Epithelial cell of proximal tubule (primary cell): ENCODE data around the gene PLCL2. TPM values are rescaled to one million over a fixed set of nuclear protein-coding genes. Genes with fewer than 3 reads are reported as not detected.
A peak's percentile ranks its signal among the peaks of the same experiment; 100 is the strongest.

Source experiments
- DNase-seq: peaks from one replicate; pipeline ENCODE4 v3.0.0-alpha.2; 2011; ENCODE audit warnings: low read depth
- H3K4me3 ChIP-seq: 2 replicates; pipeline ENCODE4 v1.5.1; 2011; ENCODE audit warnings: low read depth, mild to moderate bottlenecking, low read length
- total RNA-seq: library from RNA; depleted of rRNA; stranded (reverse); fragments of >200 nt; gene quantifications from 2 replicates; pipeline ENCODE4 v1.2.3, GENCODE V29; 2015
- TF ChIP-seq, protein P1 (sequence below): conservative IDR thresholded peaks from 2 replicates; pipeline ENCODE4 v1.5.1; 2012; ENCODE audit warnings: low read depth, mild to moderate bottlenecking, low read length

The PLCL2 gene
- total RNA-seq, 1 donor from 2014 or later: 3.5 TPM

DNA sequence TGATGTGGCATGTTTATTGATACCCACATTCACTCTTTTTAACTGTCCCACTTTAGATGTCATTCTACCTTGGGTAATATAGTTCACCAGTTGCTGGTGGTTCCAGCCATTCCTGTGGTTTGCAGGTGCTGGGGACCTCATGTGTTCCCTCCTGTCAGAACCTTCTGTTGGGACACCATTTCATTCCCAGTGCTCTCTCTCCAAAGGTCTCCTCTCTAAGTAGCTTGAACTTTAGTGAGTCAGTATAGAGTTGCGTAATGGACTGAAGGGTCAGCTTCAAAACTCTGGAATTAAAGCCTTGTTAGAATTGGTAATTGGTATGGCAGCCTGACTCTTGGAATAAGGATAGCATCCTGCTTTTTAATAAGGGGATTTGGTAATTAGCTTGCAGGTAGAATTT lies 108.5 kb downstream of the PLCL2 start:
- H3K4me3 ChIP-seq: no peak overlapping the region
- DNase-seq: peak; percentile 52
- TF ChIP-seq, protein P1, sequence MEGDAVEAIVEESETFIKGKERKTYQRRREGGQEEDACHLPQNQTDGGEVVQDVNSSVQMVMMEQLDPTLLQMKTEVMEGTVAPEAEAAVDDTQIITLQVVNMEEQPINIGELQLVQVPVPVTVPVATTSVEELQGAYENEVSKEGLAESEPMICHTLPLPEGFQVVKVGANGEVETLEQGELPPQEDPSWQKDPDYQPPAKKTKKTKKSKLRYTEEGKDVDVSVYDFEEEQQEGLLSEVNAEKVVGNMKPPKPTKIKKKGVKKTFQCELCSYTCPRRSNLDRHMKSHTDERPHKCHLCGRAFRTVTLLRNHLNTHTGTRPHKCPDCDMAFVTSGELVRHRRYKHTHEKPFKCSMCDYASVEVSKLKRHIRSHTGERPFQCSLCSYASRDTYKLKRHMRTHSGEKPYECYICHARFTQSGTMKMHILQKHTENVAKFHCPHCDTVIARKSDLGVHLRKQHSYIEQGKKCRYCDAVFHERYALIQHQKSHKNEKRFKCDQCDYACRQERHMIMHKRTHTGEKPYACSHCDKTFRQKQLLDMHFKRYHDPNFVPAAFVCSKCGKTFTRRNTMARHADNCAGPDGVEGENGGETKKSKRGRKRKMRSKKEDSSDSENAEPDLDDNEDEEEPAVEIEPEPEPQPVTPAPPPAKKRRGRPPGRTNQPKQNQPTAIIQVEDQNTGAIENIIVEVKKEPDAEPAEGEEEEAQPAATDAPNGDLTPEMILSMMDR: no peak

DNA sequence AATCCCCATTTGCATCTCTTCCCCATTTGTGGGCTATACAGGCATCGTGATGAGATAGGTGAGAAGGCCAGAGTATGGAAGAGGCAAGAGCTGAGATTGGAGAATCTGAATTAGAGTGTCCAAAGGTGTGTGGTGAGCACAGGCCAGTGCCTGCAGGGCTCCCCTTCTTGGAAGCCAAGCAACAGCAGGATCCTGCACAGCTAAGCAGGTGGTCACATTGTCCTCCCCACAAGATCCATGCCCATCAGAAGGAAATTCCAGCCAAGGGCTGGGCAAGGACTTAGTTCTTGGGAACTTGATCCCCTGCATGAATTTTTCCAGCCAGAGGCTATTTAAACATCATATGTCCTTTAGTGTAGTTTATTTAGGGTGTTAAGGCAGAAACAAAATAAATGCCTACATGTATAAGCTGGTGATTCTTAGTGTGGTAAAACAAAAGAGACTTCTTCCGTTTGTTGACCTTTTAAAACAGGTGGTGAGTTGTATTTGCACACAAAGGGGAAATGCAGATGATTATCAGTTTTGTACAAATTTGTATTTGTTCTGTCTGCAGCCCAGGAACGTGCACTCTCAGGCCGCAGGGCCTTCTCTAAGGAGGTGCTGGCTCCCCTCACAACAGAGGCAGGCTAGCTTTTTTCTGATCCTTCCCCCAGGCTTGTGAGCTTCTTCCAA lies 110.2 kb downstream of the PLCL2 start:
- H3K4me3 ChIP-seq: no peak overlapping the region
- TF ChIP-seq, protein P1: no peak
- no peak for DNase-seq

DNA sequence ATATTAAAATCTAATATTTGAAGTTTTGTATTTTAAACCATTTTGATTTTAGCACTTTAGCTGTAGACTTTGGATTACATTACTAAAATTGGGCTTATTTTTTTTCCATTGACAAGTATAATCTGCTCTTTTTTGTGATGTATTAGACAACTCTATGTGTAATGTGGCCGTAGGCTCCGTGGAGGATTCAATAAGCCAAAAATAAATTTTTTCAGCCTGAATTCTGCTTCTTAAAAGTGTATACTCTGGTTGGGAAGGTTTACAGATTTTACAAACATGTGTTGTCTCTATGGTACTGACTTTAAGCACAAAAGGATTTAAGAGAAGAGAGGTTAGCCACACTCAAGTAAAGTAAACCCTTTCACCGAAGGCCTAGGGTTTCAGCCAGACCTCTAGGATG lies 110.8 kb downstream of the PLCL2 start:
- no peak for DNase-seq
- no peak overlapping the region for H3K4me3 ChIP-seq
- TF ChIP-seq, protein P1: no peak

DNA sequence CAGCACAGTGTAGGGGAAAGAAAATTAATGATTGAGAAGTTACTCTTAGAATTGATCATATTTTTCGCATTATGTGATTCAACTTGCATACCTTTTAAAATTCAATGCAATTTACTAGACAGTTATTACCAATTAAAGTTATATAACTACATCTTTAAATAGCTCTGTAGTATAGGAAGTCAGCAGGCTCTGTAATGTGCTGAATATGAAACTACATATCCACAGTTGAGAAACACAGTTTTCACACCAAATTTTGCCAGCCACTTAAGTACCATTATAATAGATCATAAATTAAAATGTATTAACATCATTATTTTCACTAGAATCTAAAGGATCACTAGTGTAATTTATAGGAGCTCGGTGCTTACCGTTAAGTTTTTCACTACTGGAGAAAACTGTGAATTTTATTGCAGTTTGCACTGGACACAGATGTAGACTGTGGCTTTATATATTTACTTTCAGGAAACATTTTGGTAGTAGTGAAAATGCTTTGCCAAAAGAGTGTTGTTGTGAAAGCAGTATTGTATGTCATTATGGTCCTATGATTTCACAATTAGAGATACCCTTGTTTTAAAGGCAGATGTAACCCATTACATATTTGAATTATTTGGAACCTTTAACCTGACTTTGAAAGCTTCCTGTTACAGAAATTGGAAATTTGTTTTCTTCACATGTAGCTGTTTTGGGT lies 113.6 kb downstream of the PLCL2 start:
- DNase-seq: no peak
- no peak overlapping the region for H3K4me3 ChIP-seq
- TF ChIP-seq, protein P1: no peak

DNA sequence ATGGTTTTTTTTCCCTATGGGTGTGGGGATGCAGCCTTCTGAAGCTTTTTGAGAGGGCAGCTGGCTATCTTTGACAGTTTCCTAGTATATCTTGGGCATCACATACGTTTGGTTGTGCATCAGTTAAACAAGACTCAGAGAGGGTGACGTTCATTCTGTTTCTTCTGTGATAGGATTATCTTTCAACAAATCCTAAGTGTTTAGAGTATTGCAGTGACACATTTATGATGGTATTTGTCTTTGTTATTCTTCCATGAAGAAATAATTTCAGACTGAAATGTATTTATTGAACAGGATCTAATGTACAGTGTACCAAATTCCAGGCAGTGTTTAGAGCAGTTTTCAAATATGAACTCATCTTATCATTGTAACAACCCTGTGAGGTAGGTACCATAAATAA lies 114.4 kb downstream of the PLCL2 start:
- DNase-seq: no peak
- H3K4me3 ChIP-seq: no peak overlapping the region
- TF ChIP-seq, protein P1: no peak

DNA sequence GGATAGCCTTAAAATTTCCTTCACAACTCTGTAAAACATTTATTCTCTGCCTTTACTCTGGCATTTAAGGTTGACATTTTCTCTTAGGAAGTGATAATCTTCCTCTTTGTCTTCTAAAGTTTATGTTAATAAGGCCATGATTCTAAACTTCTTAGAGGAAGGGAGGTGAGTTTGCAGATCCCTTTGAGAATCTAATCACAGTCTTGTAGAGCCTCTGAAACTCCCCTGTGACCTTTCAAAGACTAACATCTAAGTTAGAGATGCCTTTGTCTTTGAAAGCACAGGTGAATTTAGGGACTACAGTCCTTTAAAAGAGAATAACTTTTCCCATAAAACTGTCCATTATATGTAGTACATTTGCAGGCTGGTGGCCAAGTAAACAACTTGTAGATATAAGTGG lies 115.1 kb downstream of the PLCL2 start:
- no peak overlapping the region for H3K4me3 ChIP-seq
- TF ChIP-seq, protein P1: no peak
- no peak for DNase-seq

DNA sequence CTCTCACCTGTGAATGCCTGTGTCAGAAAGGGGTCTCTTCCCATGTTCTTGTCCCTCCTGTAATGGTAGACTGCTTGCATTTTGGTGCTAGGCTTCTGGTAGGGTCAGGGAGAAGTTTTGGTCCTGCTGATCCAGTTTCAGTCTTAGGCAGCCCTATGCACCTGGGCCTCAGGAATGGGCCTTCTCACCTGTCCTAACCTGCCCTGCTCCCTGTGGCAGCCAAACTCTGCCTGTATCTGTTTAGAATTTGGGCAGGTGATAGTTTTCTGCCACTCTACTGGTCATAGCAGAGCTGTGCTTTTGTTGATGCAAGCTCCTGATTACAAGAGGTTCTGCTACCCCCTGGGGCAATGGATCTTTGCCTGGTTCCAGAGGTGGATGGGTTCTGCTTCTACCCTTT lies 118.7 kb downstream of the PLCL2 start:
- TF ChIP-seq, protein P1: no peak
- H3K4me3 ChIP-seq: no peak overlapping the region
- DNase-seq: no peak
